Nephron progenitor cell (in vitro differentiated cells): Measurements from ENCODE around the gene FITM2.

Source experiments
- DNase-seq: peaks from one replicate; pipeline ENCODE4 v3.0.0; 2021
- H3K27ac Mint-ChIP-seq: 2 replicates; pipeline ENCODE4 v1.8.0; 2021; ENCODE audit warnings: mild to moderate bottlenecking, moderate library complexity, mixed read lengths
- H3K27me3 Mint-ChIP-seq: 2 replicates; pipeline ENCODE4 v1.8.0; 2021; ENCODE audit warnings: mild to moderate bottlenecking, low read depth, mixed read lengths; ENCODE audit not compliant: poor library complexity
- H3K36me3 Mint-ChIP-seq: 2 replicates; pipeline ENCODE4 v1.8.0; 2021; ENCODE audit warnings: low read depth, mixed read lengths
- H3K4me1 Mint-ChIP-seq: 2 replicates; pipeline ENCODE4 v1.8.0; 2021; ENCODE audit warnings: mixed read lengths
- H3K4me3 Mint-ChIP-seq: 2 replicates; pipeline ENCODE4 v1.8.0; 2021; ENCODE audit warnings: mild to moderate bottlenecking, moderate library complexity, mixed read lengths
- H3K9me3 Mint-ChIP-seq: 2 replicates; pipeline ENCODE4 v1.8.0; 2021; ENCODE audit warnings: mild to moderate bottlenecking, moderate library complexity, mixed read lengths
- TF ChIP-seq, protein P1 (sequence below): fragments of 200-600 bp; sonication (generic); IDR thresholded peaks from 2 replicates; pipeline ENCODE4 v1.5.0; 2021; ENCODE audit warnings: antibody characterized with exemption

FITM2 gene

DNA sequence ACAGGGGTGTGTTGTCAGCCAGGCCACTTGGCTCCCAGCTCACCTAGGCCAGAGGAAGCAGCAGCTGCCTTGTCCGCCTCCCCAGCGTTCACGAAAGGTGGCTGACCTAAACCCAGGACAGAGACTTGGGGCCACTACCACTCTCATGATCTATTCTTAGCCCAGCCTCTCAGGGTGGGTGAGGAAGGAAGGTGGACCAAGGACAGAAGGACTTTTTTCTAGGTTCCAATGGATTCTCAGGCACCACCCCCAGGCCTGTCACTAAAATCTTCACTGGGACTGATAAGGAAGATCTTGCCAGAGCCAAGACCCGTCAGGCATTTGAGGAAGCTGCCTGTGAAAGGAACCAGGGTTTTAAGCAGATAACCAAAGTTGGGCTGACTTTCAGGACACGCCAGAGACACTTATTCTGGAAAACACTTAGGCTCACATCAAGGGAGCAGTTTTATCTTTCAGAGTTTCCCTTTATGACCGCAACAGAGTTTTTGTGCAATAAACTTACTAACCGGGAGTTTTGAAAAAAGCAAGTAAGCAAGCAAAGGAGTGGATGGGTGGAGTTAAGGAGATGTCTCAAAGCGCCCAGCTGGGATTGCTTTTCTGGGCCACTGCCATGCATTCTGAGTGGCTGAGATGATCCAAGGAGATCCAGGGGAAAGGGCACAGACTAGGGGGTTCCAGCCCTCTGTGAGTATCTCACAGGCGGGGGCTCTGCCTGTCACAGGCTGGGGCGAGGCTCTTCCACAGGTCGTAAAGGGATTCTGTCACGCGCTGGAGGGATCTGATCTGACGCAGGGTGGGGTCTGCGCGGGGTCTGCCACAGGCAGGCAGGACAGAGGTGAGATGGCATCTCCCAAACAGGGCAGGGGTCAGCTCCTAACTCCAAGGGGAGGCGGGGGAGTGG is 989 bp downstream of the FITM2 start:
- TF ChIP-seq, protein P1, sequence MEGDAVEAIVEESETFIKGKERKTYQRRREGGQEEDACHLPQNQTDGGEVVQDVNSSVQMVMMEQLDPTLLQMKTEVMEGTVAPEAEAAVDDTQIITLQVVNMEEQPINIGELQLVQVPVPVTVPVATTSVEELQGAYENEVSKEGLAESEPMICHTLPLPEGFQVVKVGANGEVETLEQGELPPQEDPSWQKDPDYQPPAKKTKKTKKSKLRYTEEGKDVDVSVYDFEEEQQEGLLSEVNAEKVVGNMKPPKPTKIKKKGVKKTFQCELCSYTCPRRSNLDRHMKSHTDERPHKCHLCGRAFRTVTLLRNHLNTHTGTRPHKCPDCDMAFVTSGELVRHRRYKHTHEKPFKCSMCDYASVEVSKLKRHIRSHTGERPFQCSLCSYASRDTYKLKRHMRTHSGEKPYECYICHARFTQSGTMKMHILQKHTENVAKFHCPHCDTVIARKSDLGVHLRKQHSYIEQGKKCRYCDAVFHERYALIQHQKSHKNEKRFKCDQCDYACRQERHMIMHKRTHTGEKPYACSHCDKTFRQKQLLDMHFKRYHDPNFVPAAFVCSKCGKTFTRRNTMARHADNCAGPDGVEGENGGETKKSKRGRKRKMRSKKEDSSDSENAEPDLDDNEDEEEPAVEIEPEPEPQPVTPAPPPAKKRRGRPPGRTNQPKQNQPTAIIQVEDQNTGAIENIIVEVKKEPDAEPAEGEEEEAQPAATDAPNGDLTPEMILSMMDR: no peak
- Mint-ChIP-seq H3K4me3 (peak overlapping the region; percentile 85), H3K9me3 (no peaks in the 10 kb centered on the region), H3K36me3 (no peaks in the 10 kb centered on the region), H3K27me3 (peaks cover 21% of the 10 kb centered on the region), H3K4me1 (peaks cover 12% of the 10 kb centered on the region), H3K27ac (no peak overlapping the region)
- DNase-seq: no peak

DNA sequence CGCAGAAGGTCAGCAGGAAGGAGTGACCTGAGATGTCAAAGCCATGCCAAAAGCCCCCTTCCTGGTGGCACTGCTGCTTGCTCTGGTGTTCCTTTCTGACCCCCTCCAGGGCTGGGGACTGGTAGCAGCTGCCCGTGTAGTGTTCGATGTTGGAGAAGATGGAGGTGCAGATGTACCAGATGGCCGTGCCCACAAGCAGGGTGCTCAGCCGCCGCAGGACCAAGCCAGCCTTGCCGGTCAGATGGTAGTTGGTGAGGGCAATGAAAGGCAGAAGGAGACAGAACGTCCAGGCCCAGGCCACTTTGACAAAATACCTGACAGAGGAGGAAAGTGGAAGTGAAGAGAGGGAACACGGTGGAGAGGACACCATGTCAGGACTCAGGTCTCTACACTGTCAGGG is 4.1 kb downstream of the FITM2 start:
- H3K9me3 Mint-ChIP-seq: no peaks in the 10 kb centered on the region
- TF ChIP-seq, protein P1: no peak
- no peak for DNase-seq
- H3K27me3 Mint-ChIP-seq: no peaks in the 10 kb centered on the region
- H3K4me3 Mint-ChIP-seq: no peak overlapping the region
- H3K36me3 Mint-ChIP-seq: no peaks in the 10 kb centered on the region
- peaks cover 12% of the 10 kb centered on the region for H3K4me1 Mint-ChIP-seq
- no peak overlapping the region for H3K27ac Mint-ChIP-seq

DNA sequence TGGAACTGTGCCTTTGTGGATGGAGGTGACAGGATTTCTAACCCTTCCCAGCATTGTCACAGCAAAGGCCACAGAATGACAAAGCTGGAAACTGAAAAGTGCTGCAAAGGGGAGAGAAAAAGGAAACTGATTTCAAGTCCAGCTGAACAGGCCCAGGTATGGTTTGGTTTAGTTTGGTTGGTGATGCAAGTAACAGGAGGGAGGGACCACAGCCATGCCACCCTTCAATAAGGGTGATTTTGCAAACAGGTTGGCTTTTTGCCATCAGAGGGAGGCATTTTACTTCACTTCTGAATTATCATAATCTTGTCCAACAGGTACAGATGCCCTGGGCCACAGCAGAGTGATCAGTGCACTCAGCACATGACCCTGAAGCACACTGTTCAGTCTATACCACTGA is 6.6 kb downstream of the FITM2 start:
- Mint-ChIP-seq H3K4me1 (peaks cover 4% of the 10 kb centered on the region), H3K27me3 (no peaks in the 10 kb centered on the region), H3K27ac (no peak overlapping the region), H3K4me3 (no peak overlapping the region), H3K9me3 (no peaks in the 10 kb centered on the region), H3K36me3 (peaks cover 4% of the 10 kb centered on the region)
- TF ChIP-seq, protein P1: no peak
- DNase-seq: no peak

DNA sequence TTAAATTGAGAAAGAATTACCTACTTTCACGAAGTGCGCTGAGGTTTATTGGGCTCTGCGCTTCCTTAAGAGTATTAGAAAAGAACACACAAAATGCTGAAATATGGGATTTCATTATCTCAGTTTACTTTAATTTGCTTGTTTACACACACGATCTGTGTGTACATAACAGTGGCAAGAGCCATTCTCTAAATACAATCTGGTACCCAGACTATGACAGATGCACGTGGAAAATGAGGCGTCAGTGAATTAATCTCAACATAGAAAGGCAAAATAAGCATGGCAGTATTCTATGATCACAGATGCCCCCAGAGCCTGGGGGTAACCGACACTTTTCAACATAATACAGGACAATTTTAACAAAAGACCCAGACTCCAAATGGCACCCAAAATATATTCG is 8.3 kb downstream of the FITM2 start:
- DNase-seq: no peak
- H3K4me3 Mint-ChIP-seq: no peak overlapping the region
- peaks cover 4% of the 10 kb centered on the region for H3K36me3 Mint-ChIP-seq
- H3K9me3 Mint-ChIP-seq: no peaks in the 10 kb centered on the region
- TF ChIP-seq, protein P1: no peak
- peaks cover 4% of the 10 kb centered on the region for H3K4me1 Mint-ChIP-seq
- H3K27me3 Mint-ChIP-seq: no peaks in the 10 kb centered on the region
- no peak overlapping the region for H3K27ac Mint-ChIP-seq

DNA sequence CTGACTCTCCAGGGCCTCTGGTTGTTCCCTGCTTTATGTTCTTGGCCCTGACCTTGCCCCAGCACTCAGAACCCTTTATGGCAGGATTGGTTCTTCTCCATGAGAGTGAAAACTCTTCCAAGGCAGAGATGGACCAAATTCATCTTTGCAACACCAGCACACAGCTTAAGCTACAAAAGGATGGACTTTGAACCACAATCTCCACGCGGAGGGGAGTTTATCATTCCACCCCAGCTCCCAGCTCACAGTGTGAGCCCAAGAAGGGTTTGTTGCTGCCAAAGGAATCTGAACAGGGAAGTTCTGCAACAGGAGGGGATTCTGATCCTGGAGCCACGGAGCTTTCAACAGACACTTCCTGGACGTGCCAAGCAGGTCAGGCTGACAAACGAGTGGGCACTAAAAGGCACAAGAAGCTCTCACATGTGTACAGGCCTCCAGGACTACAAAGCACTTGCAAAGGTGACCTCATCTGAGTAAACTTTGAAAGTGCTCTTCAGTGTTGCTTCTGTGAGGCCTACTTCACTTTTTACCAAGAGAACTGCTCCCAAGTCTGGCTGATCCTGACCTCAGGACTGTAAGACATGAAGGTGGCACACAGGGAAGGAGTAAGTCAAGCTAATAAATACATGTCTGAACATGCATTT is 8.9 kb downstream of the FITM2 start:
- TF ChIP-seq, protein P1: no peak
- H3K36me3 Mint-ChIP-seq: peaks cover 4% of the 10 kb centered on the region

More for the DNA sequence above, 8.9 kb downstream of the FITM2 start:
- Mint-ChIP-seq H3K27me3 (no peaks in the 10 kb centered on the region), H3K4me3 (no peak overlapping the region), H3K4me1 (peaks cover 4% of the 10 kb centered on the region), H3K9me3 (no peaks in the 10 kb centered on the region), H3K27ac (no peak overlapping the region)
- DNase-seq: no peak
